Activated CD4-positive, alpha-beta T cell treated with anti-CD3 and anti-CD28 coated beads, Interleukin-10, Interleukin-2, amounts not matched to agents 100 ng/mL and 50 ng/mL, durations not matched to agents 16 hours and 8 hours (primary cell): Measurements from ENCODE around the gene PPP1R18.
A peak's percentile ranks its signal among the peaks of the same experiment; 100 is the strongest.

Source experiments
- DNase-seq: peaks from one replicate; pipeline ENCODE4 v3.0.0-alpha.2; 2020

The PPP1R18 gene

DNA sequence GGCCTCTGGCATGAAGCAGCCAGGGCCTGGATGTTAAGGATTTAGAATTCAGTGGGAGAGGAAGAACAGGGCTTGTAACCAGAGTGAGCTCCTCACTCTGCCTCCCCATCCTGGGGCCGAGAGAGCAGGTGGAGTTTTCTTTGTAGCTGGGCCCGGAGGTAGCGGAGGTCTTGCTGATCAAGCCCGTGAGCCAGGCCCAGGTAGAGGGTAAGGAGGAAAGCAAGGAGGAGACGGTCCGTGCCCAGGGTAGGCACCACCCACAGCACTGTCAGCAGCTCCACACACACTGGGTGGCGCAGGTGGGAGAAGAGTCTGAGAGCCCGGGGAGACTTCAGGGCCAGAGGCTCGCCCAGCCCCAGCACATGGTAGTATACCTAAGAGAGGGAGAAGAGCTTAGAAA, 2.1 kb upstream of the PPP1R18 start:
- no peak for DNase-seq

DNA sequence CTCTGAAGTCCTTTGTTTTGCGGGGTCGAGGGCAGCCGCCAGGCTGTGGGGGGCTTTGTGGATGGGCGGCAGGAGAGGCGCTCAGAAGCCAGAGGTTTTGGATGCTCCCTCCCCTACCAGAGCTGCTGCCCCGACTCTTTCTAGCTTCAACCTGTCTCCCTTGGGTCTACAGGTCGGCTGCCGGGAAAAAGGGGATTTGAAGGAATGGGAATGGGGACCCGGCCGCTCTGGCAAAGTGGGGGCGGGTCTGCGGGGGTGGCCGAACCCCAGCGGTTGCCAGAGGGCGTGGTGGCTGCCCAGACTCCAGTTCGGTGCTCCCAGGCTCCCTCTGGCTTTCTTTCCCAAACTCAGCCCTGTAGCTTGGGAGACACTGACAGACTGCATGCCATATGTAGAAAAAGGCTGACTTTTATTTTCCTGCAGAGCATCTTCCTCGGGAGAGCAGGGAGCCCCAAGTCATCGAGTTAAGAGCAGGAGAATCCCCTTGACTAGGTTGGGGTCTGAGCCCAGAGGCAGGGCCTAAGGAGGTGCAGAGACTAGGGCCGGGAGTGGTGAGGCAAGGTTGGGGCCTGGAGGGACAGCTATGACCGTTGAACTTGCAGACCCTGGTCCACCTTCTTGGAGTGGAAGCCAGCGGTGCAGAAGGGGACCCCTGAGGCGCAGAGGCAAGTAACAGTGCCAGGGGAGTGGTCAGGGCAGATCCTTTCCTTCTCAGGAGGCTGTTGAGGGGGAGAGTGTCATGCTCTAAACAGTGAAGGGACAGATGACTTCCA, 1.4 kb upstream of the PPP1R18 start:
- DNase-seq = no peak

DNA sequence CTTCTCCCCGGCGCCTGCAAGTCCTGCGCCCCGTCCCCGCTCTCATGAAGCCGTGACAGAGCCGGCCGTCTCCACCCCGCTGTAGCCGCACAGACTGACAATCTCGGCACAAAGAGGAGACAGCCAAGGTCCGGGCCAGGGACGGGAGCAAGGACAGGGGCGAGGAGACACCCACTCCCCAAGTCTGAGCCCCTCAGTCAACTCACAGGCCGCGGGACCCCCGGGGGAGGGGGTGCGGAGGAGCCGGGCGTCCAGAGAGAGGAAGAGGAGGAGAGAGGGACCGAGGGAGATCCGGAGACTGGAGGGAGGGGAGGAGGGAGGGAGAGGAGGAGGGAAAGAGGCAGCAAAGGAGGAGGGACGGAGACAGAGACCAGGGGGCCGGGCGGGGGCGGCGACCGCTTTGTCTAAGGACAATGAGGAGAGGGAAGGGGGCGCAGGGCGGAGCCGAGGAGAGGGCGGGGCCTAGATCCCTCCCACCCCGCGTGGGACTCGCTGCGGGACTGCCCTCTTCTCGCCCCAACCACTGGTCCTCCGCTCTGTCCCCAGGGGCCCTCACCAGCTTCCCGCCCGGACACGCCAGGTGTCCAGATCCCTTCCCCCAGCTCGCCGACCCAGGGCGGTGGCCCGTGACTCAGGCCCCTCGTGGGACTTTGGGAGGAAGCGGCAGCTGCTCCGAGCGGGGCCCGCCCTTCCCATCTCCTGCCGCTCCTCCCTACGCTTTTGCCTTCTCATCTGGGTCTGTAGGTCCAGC, 638 bp upstream of the PPP1R18 start:
- peak; percentile 90 for DNase-seq

DNA sequence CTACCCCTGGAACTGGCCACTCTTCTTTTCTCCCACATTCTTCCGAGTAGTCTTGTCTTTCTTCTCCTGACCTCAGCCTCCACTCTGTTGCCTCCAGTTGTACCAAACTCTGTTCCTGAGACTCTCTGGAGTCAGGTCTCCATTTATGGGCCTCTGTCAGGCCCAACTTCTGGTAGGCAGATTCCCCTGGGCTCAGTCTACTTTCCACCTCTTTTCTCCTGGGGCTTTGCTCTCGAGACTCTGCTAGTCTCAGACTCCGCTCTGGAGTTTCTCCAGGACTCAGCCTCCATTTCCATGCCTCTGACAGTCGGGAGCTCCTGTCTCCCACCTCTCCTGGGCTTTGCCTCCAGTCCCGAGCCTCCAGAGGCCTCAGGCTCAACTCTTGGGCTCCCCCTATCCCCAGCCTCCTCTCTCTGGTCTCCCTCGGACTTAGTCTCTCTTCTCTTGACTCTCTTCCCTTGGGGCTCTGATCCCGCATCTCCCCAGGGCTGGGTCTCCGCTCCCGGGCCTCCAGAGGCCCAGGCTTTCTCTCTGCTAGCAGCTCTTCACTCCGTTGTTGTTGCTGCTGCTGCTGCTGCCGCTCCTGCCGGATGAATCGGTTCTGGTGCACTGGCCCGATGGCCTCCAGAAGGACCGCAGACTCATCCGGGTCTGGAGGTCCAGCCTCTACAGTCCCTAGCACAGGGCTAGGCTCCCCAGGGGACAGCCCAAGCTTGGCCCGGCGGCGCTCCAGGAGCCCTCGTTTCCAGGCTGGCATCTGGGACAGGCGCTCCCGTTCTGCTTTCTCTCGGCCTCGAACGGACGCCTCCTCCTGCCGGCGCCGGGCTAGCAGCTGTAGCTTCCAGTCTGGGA, 1.1 kb downstream of the PPP1R18 start:
- peak; percentile 51 for DNase-seq

DNA sequence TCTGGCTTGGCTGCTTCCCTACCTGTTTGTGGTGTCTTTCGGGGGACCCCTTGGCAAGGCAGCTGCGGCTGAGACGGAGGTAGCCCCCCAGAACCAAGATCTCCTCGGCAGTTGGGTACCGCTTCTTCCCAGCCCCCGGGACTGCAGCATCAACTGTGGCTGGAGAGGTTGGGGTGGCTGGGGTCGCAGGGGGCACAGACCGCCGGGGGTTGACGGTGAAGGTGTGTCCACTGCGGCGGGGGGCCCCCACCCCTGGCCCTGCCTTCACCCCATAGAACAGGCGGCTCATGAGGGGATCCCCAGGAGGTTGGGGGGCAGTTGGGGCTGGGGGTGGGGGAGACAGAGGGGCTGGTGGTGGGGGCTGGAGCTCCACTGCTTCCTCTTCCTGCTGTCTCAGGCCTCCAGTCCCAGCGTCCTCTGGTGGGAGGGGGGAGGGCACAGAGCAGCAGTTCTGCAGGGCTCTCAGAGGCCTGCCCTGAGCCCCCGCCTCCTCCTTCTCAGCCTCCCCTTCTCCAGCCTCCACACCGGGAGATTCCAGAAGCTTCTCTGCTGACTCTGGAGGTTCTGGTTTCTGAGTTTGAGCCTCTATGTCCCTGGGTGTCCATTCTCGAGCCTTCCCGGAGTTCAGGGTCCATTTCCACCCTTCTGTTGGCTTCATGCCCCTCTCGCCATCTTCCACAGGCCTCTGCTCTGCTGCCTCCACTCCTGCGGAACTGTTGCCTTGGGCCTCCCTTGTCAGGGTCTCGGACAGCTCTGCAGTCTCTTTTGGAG, 1.9 kb downstream of the PPP1R18 start:
- DNase-seq = peak; percentile 83

DNA sequence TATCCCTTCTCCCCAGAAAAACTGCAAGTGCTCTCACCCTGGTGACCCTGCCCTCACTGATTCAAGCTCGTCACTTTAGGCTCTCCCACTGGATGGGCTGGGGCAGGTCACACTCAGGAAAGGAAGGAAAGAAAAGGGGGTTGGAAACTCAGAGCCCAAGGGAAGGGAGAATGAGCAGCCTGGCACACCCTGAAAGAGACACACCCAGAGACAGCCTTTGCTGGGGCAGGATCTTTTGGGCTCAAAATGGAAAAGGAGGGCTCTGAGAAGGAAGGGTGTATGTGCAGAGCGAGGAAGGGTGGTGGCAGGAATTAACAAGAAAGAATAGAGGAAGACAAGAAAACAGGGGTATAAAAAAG, 2.5 kb downstream of the PPP1R18 start:
- DNase-seq = no peak

DNA sequence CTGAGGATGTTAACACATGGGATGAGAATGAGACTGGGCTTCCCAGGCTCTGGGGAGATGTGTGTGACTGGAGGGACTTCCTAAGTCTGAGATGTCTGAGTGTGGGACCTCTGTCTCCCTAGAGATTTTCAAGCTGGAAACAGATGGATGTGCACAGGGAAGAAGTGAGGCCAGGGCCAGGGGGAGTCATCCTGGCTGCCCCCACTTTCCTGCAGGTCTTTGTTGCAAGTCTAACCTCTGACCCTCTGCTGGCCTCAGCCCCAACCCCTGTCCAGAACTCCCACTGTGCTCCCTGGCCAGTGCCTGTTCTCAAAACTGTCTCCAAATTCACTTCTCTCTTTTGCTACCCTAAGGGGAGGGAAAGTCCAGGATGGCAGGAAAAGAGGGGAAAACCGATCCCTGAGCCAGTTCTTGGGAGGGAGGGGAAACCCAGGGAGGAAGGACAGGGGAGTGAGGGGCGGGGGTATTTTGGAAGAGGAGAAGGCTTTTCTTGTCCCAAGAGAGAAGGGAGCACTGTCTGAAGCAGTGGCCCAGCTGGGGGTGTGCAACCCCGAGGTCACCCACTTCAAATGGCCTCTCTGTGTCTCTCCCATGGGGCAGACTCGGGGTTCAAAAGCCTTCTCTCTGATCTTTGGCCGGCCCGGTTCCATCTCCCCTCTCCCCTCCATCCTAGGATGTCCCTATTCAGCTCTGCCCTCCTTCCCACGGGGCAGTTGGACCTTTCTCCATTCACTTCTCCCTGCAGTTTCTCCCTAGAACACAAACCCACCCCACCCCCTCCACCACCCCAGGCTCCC, 3.1 kb downstream of the PPP1R18 start:
- DNase-seq = peak; percentile 23

DNA sequence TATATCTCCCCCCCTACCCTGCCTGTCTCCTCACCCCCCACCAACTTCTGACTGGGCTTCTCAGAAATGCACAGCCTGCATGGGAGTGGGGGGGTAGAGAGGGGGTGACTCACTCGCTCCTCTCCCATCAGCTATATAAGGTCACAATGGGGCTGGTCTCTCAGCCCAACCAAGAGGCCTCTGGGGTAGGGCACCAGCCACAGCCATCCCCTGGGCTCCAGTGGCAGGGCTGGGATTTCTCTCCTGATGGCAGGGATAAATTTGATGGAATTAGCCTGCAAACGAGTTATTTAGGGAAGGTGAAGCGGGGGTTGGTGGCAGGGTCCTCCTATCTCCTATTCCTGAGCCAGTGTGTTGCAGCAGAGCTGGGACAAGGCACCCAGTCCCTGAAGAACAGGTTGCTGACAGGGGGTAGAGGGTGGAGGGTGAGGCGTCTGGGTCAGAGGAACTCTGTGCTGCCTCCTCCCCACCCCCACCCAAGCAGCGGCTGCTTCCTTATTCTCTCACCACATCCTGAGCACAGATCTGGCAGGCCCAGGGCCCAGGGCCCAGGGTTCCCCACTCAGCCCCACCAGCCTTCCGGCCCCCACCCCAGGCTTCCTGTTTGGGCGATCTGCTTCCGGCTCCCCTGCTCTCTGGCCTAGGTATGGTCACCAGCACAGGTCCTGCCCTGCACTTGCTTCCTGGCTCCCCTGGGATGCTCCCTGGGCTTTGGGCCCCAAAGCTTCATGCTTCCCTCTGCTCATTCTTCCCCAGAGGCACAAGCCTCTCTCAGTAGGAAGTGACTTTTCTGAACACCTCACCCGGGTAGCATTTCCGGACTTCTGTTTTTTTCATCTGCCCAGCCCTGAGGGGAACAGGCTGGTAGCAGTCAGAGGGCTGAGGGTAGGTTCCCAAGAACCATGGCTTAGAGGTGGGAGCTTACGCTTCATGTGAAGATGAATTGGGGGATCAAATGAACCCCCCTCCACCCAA, 4.0 kb downstream of the PPP1R18 start:
- peak; percentile 96 for DNase-seq

DNA sequence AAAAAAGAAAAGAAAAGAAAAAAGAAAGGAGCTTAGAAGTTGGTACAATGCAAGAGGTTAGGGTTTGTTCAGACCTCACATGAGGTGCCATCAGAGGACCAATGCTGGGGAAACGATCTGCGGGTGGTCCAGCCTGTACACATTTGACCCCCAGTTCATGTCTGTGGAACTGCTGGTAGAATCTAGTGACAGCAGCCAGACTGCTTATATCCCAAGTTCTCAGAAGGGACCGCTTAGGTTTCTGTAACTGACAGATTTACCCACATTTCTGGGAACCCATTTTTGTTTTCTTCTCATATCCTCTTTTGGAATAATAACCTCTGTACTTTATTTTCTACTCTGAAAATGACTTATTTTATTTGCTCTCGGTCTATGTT, 4.7 kb downstream of the PPP1R18 start:
- DNase-seq = no peak

DNA sequence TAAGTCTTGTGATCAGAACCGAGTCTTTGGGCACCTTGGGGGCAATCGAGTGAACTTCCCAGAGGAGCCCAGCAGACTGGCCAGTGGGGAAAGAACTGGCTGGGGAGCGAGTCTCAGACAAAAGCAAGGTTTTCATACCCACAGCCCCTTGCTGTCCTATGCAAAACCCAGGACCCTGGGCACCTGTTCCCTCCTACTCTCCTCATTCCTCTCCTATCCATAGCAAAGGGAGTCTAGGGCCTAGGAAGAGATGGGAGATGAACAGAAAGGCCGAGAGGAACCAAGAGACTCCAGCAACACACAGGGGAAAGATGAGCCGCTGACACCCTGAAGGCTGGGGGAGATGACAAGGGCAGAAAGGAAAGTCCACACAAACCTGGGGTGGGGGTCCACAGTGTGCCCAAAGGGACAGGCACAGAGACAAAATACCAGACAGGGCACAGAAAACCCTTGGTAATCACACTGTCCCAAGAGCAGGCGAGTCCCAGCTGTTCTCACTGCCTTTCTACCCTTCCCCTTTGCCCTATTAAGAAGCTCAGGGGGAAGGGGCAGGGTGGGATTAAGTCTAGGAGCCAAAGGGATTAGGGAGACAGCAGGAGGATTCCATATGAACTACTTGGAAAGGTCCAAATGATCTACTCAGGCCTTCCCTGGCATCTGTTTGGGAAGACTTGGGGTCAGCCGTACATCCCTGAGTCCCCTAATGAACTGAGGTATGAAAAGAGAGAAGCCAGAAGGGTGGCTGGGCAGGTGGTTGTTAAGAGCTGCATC, 6.5 kb downstream of the PPP1R18 start:
- DNase-seq = no peak

DNA sequence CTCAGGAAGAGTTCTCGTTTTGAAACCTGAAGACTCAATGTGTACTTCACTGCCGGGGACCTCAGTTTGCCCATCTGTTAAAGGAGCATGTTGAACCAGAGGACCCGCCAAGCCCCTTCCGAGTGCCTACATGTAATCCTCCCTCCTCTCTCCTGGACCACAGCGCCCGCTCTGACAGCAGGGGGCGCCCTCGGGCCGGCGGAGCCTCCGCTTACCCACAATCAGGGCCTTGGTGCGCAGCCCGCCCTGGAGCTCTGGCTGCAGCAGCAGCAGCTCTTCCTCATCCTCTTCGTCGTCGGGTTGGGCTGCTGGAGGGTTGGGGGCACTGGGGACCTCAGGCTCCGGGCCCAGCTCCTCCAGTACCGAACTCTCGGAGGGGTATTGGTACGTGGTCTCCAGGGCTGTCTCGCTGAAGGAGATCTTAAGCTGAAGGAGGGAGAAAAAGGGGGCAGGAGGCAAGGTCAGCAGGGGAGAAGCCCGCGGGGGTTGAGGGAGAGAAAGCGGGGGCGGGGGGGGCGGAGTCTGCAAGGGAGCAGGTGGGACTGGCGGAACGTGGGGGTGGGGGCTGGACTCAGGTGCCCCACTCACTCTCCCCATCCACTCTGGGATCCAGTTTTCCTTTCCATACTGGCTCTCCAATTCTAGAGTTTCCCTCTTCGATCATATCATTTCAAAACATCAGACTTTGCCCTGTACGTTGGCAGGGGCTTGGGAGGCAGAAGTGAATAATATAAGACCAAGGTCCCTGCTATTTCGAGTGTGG, 7.3 kb downstream of the PPP1R18 start:
- peak; percentile 95 for DNase-seq

DNA sequence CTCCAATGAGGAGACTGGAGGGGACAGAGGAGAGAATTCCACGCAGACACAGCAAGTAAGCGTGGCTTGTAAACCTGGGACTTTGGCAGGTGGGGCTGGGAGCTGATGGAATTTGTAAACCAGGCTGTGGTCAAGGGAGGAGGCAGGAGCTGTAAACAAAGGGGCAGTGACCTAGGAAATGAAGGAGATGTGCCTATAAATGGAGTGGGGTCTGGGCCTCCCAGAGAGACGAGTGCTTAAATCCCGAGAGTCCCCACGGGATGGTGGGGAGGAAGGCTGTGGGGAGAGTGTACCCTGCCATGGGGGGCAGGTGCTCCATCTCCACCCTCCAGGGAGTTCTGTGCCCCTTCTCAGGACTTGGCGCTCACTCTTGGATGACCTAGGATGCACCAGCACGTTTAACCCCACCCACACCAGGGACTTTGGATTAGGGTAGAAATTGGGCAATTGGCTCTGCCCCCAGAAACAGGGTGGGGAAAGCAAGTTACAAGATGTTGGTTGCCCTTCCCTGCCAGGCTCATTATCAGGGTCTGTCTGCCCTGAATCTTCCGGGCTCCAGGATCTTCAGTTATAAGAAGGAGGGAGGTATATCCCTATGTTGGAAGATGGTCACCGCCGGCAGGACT, 9.7 kb downstream of the PPP1R18 start:
- no peak for DNase-seq

DNA sequence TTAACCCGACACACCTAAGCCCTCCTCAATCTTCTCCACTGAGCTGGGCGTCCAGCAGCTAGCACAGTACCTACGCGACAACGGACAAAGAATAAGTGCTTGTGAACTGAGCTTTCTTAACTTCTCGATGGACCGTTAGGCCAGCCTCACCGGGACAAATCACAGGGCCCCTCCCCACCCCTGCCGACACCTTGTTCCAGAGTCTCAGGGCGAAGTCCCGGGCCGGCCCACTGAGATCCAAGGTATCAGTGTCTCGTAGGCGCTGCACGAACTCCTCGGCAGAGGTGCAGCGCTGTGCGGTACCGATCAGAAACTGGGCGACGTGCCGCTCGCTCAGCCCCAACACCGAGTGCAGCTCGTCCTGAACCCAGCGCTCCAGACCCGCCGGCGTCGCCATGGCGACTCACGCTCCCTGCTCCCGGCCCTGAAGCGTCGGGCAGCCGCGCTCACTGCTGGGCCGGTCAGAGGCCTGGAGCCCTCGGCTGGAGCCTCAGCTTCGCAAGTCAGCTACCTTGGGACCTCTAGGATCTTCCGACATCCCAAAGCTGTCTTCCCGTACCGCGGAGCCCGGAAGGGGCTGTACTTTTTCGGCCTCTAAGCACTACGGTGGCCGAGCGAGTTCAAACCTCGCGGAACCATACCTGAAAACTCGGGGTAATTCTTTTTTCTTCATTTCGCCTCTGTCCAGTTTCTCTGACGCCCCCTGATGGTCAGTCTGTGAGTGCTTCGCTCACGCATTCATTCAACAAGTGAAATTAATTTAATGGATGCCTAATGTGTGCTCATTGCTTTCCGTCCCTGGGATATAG, 13.8 kb downstream of the PPP1R18 start, which contains the start of gene DHX16:
DHX16 (minus strand) TSS at position 562 of the 809 bp plus-strand sequence; CDS start at position 397, 165 bp downstream.
- DNase-seq = peak; percentile 96

DNA sequence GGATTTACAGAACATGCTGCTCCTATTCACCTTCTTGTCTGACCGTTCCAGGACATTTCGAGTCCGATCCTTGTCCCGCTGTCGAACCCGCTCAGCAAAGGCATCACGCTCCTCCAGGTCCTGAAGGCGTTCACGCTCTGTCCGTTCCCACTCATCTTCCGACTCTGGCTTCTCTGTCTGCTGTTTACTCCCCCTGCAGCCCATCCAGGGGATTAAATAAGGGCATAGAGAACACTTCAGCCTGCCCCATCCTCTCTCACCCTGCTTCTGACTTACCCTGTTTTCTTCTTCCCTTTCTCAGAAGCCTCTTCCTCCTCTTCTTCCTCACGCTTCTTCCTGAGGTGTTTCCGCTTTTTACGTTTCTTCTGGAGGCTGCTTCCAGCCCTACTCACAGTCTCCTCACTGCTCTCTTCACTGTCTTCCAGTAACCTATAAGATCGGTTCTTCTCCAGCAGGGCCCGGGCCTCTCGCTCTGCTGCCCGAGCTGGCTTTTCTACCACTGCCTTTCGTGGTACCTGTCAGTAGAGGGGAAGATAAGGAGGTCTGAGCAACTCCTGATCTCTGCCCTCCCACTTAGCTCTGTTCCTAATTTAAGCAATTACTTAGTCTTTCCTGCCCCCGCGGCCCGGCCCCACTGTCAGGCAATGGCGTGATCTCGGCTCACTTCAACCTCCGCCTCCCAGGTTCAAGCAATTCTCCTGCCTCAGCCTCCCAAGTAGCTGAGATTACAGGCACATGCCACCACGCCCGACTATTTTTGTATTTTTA, 15.5 kb downstream of the PPP1R18 start:
- DNase-seq = no peak

DNA sequence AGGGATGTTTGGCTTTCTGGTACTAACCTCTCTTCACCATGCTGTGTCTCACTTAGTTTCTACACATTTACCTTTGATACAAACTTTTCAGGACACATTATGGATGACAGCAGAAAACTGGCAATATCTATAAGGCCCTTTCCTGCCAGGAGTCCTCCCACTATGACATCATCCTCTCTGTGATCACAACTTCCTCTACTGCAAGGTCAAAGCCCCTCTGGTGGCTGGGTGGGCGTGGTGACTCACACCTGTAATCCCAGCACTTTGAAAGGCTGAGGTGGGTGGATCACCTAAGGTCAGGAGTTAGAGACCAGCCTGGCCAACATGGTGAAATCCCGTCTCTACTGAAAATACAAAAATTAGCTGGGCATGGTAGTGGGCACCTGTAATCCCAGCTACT, 20.1 kb downstream of the PPP1R18 start:
- DNase-seq = peak; percentile 23

DNA sequence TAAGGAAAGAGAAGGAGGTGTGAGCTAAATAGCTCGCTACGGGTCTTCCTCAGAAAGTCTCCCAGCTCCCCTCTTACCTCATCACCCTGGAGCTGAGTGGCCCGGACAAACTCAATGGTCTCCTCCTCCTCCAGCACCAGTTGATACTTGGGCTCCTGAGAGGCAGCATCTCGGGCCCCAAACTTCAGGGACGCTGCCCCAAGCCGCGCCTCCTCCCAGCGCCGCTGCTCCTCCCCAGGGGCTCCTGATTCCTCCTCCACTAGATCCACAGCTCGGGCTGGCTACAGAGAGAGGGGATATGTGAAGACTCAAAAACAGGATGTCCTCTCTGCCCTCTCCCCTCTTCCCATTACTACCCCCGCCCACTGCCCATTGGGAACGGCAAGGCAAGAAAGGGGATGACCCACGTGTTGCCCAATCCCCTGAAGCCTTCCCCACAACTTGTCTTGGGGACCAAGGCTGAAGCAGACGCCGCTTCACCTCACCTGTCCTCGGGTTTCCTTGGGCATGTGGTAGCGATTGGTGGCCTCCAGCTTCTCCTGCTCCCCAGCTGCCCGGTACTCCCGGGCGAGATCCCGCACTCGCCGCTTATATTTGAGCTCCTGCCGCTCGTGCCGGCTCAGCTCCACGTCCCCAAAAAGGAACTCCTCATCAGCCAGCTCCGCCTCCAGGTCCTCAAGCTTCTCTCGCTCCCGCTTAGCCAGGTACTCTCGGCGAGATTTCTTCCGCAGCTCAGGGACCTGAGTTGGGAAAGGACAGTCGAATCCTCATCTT, 21.3 kb downstream of the PPP1R18 start:
- DNase-seq = no peak
